Ishikawa (cell line): Measurements from ENCODE around the gene EDIL3.

ENCODE experiments used
- CEBPB ChIP-seq: IDR thresholded peaks from 2 replicates; pipeline ENCODE4 v1.6.1; 2012
- CREB1 ChIP-seq: IDR thresholded peaks from 2 replicates; pipeline ENCODE4 v1.6.1; 2012; ENCODE audit warnings: low read depth
- EGR1 ChIP-seq: IDR thresholded peaks from 2 replicates; pipeline ENCODE4 v1.6.1; 2012
- EP300 ChIP-seq: IDR thresholded peaks from 2 replicates; pipeline ENCODE4 v1.6.1; 2012; ENCODE audit warnings: borderline replicate concordance
- FOXM1 ChIP-seq: IDR thresholded peaks from 2 replicates; pipeline ENCODE4 v1.6.1; 2012; ENCODE audit warnings: low read depth, borderline replicate concordance
- MAX ChIP-seq: IDR thresholded peaks from 2 replicates; pipeline ENCODE4 v1.6.1; 2012
- NFIC ChIP-seq: IDR thresholded peaks from 2 replicates; pipeline ENCODE4 v1.6.1; 2012
- RAD21 ChIP-seq: IDR thresholded peaks from 2 replicates; pipeline ENCODE4 v1.6.1; 2012; ENCODE audit warnings: low read depth
- REST ChIP-seq: IDR thresholded peaks from 2 replicates; pipeline ENCODE4 v1.6.1; 2012; ENCODE audit warnings: low read depth, mild to moderate bottlenecking
- TAF1 ChIP-seq: IDR thresholded peaks from 2 replicates; pipeline ENCODE4 v1.6.1; 2012; ENCODE audit warnings: low read depth, mild to moderate bottlenecking
- TCF12 ChIP-seq: IDR thresholded peaks from 2 replicates; pipeline ENCODE4 v1.6.1; 2012; ENCODE audit warnings: low read depth
- TEAD4 ChIP-seq: IDR thresholded peaks from 2 replicates; pipeline ENCODE4 v1.6.1; 2012
- USF1 ChIP-seq: IDR thresholded peaks from 2 replicates; pipeline ENCODE4 v1.6.1; 2012
- YY1 ChIP-seq: IDR thresholded peaks from 2 replicates; pipeline ENCODE4 v1.6.1; 2012; ENCODE audit warnings: low read depth
- ZBTB7A ChIP-seq: IDR thresholded peaks from 2 replicates; pipeline ENCODE4 v1.6.1; 2012; ENCODE audit warnings: low read depth

The EDIL3 gene

GRCh38 chr5:84299959-84300358 lies 84.7 kb downstream of the EDIL3 start:
- TF ChIP-seq USF1: no peak
- no peak for TF ChIP-seq TAF1
- no peak for TF ChIP-seq EP300
- no peak for TF ChIP-seq MAX
- no peak for TF ChIP-seq RAD21
- no peak for TF ChIP-seq CEBPB

GRCh38 chr5:84298628-84299027 lies 86.1 kb downstream of the EDIL3 start:
- TF ChIP-seq TCF12 (no peak), TEAD4 (no peak), REST (no peak), EGR1 (no peak), EP300 (no peak), FOXM1 (no peak), CEBPB (no peak), YY1 (no peak), USF1 (no peak), TAF1 (no peak), ZBTB7A (no peak)

- TF ChIP-seq YY1: no peak
- no peak for TF ChIP-seq EGR1
- no peak for TF ChIP-seq TAF1
- no peak for TF ChIP-seq MAX
- TF ChIP-seq NFIC: no peak
- no peak for TF ChIP-seq CEBPB
- TF ChIP-seq TCF12: no peak
- no peak for TF ChIP-seq ZBTB7A
- no peak for TF ChIP-seq EP300
- no peak for TF ChIP-seq RAD21
- TF ChIP-seq CREB1: no peak
- TF ChIP-seq TEAD4: no peak
- no peak for TF ChIP-seq FOXM1
- no peak for TF ChIP-seq REST
- TF ChIP-seq USF1: no peak
These were observed 91.7 kb downstream of the EDIL3 start for GRCh38 chr5:84292788-84293653.

GRCh38 chr5:84292000-84292642 lies 92.6 kb downstream of the EDIL3 start:
- TF ChIP-seq NFIC: no peak
- no peak for TF ChIP-seq YY1
- no peak for TF ChIP-seq CEBPB
- no peak for TF ChIP-seq FOXM1
- no peak for TF ChIP-seq RAD21
- no peak for TF ChIP-seq TAF1
- no peak for TF ChIP-seq EGR1
- TF ChIP-seq MAX: no peak

GRCh38 chr5:84290673-84291072 lies 94.0 kb downstream of the EDIL3 start:
- no peak for TF ChIP-seq FOXM1
- no peak for TF ChIP-seq TEAD4
- no peak for TF ChIP-seq CREB1
- TF ChIP-seq REST: no peak
- TF ChIP-seq YY1: no peak
- no peak for TF ChIP-seq CEBPB
- TF ChIP-seq USF1: no peak
- no peak for TF ChIP-seq MAX
- no peak for TF ChIP-seq TAF1
- no peak for TF ChIP-seq ZBTB7A
- no peak for TF ChIP-seq NFIC
- no peak for TF ChIP-seq EGR1
- no peak for TF ChIP-seq EP300
- no peak for TF ChIP-seq RAD21
- TF ChIP-seq TCF12: no peak
